K562 (cell line): Measurements from ENCODE around the gene ALK. TPM values are rescaled to one million over a fixed set of nuclear protein-coding genes. Genes with fewer than 3 reads are reported as not detected.

Source experiments
- ATAC-seq: fragments of 200-7000 bp; cut with Tn5 transposase; 3 replicates; pipeline ENCODE4 v1.9.1; 2020; ENCODE audit warnings: moderate library complexity
- BruUV-seq: library from RNA; stranded (reverse); fragments of 400-500 nt; replicated peaks from 2 replicates; lab custom pipeline; 2021; lab: Mats Ljungman, UMichigan
- CTCF ChIA-PET: fragments of 300-600 bp; formaldehyde crosslinking; extraction: SDS; loops from one replicate; lab custom pipeline; 2021; ENCODE audit warnings: low intra/inter-chr PET ratio; lab: Yijun Ruan, JAX
- POLR2A ChIA-PET: fragments of 300-600, 350-650 bp; sonication (Branson Sonifier 250); formaldehyde crosslinking; extraction: SDS; loops from one replicate; lab custom pipeline; 2021; ENCODE audit warnings: antibody characterized with exemption, inconsistent platforms; lab: Yijun Ruan, JAX
- DNase-seq, 4 experiments: peaks; one replicate each; pipeline versions ENCODE4 v3.0.0 to v3.0.0-alpha.2; 2011 to 2018; ENCODE audit warnings: low spot score in 3 of 4, mixed read lengths in 3 of 4; ENCODE audit errors: extremely low read depth in 1 of 4
- FAIRE-seq: peaks from 2 replicates; lab custom pipeline; 2011; peaks lifted over from hg19 to GRCh38; lab: Jason Lieb, UNC
- H2AFZ ChIP-seq: 2 replicates; pipeline ENCODE4 v1.6.0; 2011; ENCODE audit warnings: low read depth, low read length, control low read depth, inconsistent platforms
- H3K27ac ChIP-seq: fragments of 200-600 bp; 3 replicates; pipeline ENCODE4 v1.8.0; 2011; ENCODE audit warnings: low read depth, mild to moderate bottlenecking, control low read depth, inconsistent platforms, low read length, moderate library complexity, mixed read lengths; ENCODE audit errors: extremely low read depth
- H3K27me3 ChIP-seq, 2 experiments: fragments of 300-600 bp in 1 of 2; 2 replicates in 1 of 2; 3 replicates in 1 of 2; pipeline versions ENCODE4 v1.6.0 to v1.8.0; 2011; ENCODE audit warnings: inconsistent platforms in 2 of 2, low read length in 2 of 2, mild to moderate bottlenecking in 1 of 2, mixed read lengths in 1 of 2, moderate library complexity in 1 of 2; ENCODE audit not compliant: control insufficient read depth in 2 of 2, insufficient read depth in 2 of 2
- H3K36me3 ChIP-seq: fragments of 300-600 bp; 3 replicates; pipeline ENCODE4 v1.8.0; 2011; ENCODE audit warnings: mild to moderate bottlenecking, low read length, inconsistent platforms; ENCODE audit not compliant: control insufficient read depth, insufficient read depth
- H3K4me1 ChIP-seq, 2 experiments: fragments of 200-600 bp in 1 of 2; replicated peaks in 1 of 2; 2 replicates in 1 of 2; 3 replicates in 1 of 2; pipeline versions ENCODE4 v1.5.1 to v1.8.0; 2011; ENCODE audit warnings: inconsistent platforms in 2 of 2, low read length in 2 of 2, mild to moderate bottlenecking in 1 of 2, mixed read lengths in 1 of 2, moderate library complexity in 1 of 2; ENCODE audit not compliant: control insufficient read depth in 2 of 2, insufficient read depth in 2 of 2
- H3K4me2 ChIP-seq: 2 replicates; pipeline ENCODE4 v1.6.1; 2011; ENCODE audit warnings: low read length, control low read depth, inconsistent platforms, mixed read lengths; ENCODE audit not compliant: insufficient read depth
- H3K4me3 ChIP-seq: fragments of 200-600 bp; sonication (generic), shearing (Covaris generic); 2 replicates; pipeline ENCODE4 v1.5.1; 2016; ENCODE audit warnings: control low read depth, inconsistent platforms
- H3K79me2 ChIP-seq: fragments of 200-600 bp; 3 replicates; pipeline ENCODE4 v1.8.0; 2011; ENCODE audit warnings: low read length, inconsistent platforms; ENCODE audit not compliant: control insufficient read depth, insufficient read depth
- H3K9ac ChIP-seq, 2 experiments: 2 replicates each; pipeline versions ENCODE4 v1.6.0 to v1.6.1; 2011; ENCODE audit warnings: low read depth in 2 of 2, low read length in 2 of 2, control low read depth in 1 of 2, inconsistent platforms in 1 of 2, mild to moderate bottlenecking in 1 of 2, mixed read lengths in 1 of 2; ENCODE audit not compliant: insufficient read depth in 1 of 2
- H3K9me1 ChIP-seq: one replicate; pipeline ENCODE4 v1.6.0; 2011; ENCODE audit warnings: inconsistent platforms, mild to moderate bottlenecking, low read length, moderate library complexity; ENCODE audit not compliant: control insufficient read depth, insufficient read depth
- H3K9me3 ChIP-seq: replicated peaks from 2 replicates; pipeline ENCODE4 v1.5.1; 2011; ENCODE audit warnings: low read depth, low read length, inconsistent platforms; ENCODE audit not compliant: control insufficient read depth, insufficient read depth
- H4K20me1 ChIP-seq: replicated peaks from 2 replicates; pipeline ENCODE4 v1.6.1; 2011; ENCODE audit warnings: low read length, inconsistent platforms, mixed read lengths; ENCODE audit not compliant: control insufficient read depth, insufficient read depth
- ARID2 ChIP-seq: fragments of 450-650 bp; IDR thresholded peaks from 2 replicates; pipeline ENCODE4 v1.6.1; 2017; ENCODE audit warnings: antibody characterized with exemption, mild to moderate bottlenecking
- C11orf30 ChIP-seq: fragments of 450-650 bp; IDR thresholded peaks from 2 replicates; pipeline ENCODE4 v1.6.1; 2016; ENCODE audit warnings: low read depth, mild to moderate bottlenecking
- ESRRA ChIP-seq: fragments of 450-650 bp; IDR thresholded peaks from 2 replicates; pipeline ENCODE4 v1.6.1; 2014; ENCODE audit warnings: low read depth, mild to moderate bottlenecking, moderate library complexity, borderline replicate concordance
- KLF1 ChIP-seq: fragments of 450-650 bp; IDR thresholded peaks from 2 replicates; pipeline ENCODE4 v1.6.1; 2016; ENCODE audit warnings: missing genetic modification characterization, missing compliant biosample characterization
- MAFF ChIP-seq: IDR thresholded peaks from 2 replicates; pipeline ENCODE4 v1.6.1; 2012; ENCODE audit warnings: low read length, improper control_type of control experiment
- MAFG ChIP-seq: fragments of 450-650 bp; conservative IDR thresholded peaks from 2 replicates; pipeline ENCODE4 v1.6.1; 2016; ENCODE audit warnings: missing genetic modification characterization, missing compliant biosample characterization
- MAFK ChIP-seq: IDR thresholded peaks from 2 replicates; pipeline ENCODE4 v1.6.1; 2011; ENCODE audit warnings: low read length, improper control_type of control experiment
- NCOA1 ChIP-seq: fragments of 450-650 bp; IDR thresholded peaks from 2 replicates; pipeline ENCODE4 v1.6.1; 2016; ENCODE audit warnings: low read depth
- SIRT6 ChIP-seq: IDR thresholded peaks from one replicate; pipeline ENCODE4 v1.6.1; 2012; ENCODE audit warnings: low read depth, mild to moderate bottlenecking, control low read depth, inconsistent platforms, low read length, moderate library complexity
- ZNF316 ChIP-seq: fragments of 450-650 bp; IDR thresholded peaks from 2 replicates; pipeline ENCODE4 v1.6.1; 2016
- WGBS: fragments of 100-300 bp; shearing (Covaris generic); methylation state at CpG from one replicate; pipeline ENCODE4 v1.1.6; 2016; ENCODE audit warnings: low coverage, mixed read lengths; ENCODE audit not compliant: insufficient coverage; ENCODE audit errors: missing lambda C conversion rate; 5-methylcytosine and 5-hydroxymethylcytosine counted together
- in situ Hi-C: fragments of 300-500 bp; cut with MboI; formaldehyde crosslinking; loops from 4 replicates; pipeline ENCODE4 v1.15.0; 2018; ENCODE audit warnings: inconsistent platforms, mixed read lengths
- intact Hi-C: fragments of 100-400 bp; cut with micrococcal nuclease; formaldehyde crosslinking; loops from 2 replicates; pipeline ENCODE4 v1.14.2; 2022
- polyA plus RNA-seq, 8 experiments: library from polyadenylated mRNA; depleted of rRNA in 4 of 8; stranded (reverse) in 5 of 8; unstranded in 3 of 8; fragments of >200 nt; fragmentation: Nextera tagmentation in 2 of 8; fragmentation: Illumina TruSeq in 1 of 8; extraction: Ambion mirVana in 2 of 8; extraction: Trizol in 1 of 8; gene quantifications; 2 replicates each; pipeline versions ENCODE4 v1.2.1 to v1.2.3, GENCODE V29; 2011 to 2014; ENCODE audit warnings: inconsistent platforms in 1 of 8, missing spikeins in 1 of 8
- total RNA-seq, 7 experiments: library from RNA; depleted of rRNA in 6 of 7; stranded (reverse); fragments of >200 nt in 6 of 7; fragmentation: Illumina TruSeq in 2 of 7; extraction: Trizol in 2 of 7; gene quantifications; 2 replicates each; pipeline versions ENCODE4 v1.2.1 to v1.2.3, GENCODE V29; 2011 to 2021; ENCODE audit warnings: low replicate concordance in 1 of 7
- TF ChIP-seq, protein P1 (sequence below): fragments of 450-650 bp; formaldehyde crosslinking; IDR thresholded peaks from 2 replicates; pipeline ENCODE4 v1.4.0; 2020; ENCODE audit warnings: mild to moderate bottlenecking, moderate library complexity
- TF ChIP-seq, protein P2 (sequence below), 3 experiments: fragments of 200-800 bp in 1 of 3; fragments of 250-450 bp in 1 of 3; fragments of 450-650 bp in 1 of 3; sonication (Bioruptor Pico) in 1 of 3; sonication (Bioruptor generic) in 1 of 3; formaldehyde crosslinking in 1 of 3; IDR thresholded peaks; 2 replicates each; pipeline versions ENCODE4 v1.6.1 to v1.8.0; 2016 to 2022; ENCODE audit warnings: mild to moderate bottlenecking in 2 of 3, missing genetic modification characterization in 2 of 3, missing compliant biosample characterization in 1 of 3, moderate library complexity in 1 of 3
- TF ChIP-seq, protein P3 (sequence below), 2 experiments: IDR thresholded peaks in 1 of 2; conservative IDR thresholded peaks in 1 of 2; 2 replicates each; pipeline ENCODE4 v1.6.1; 2016; ENCODE audit warnings: low read depth in 2 of 2, mild to moderate bottlenecking in 1 of 2, missing compliant biosample characterization in 1 of 2, missing genetic modification characterization in 1 of 2, moderate library complexity in 1 of 2

Gene ALK
- total and polyA plus RNA-seq, 9 of the 15 experiments (the other 6 are each of a cell fraction or from before 2014, with no cell fraction given) = not detected

GRCh38 chr2:29742656-29743055, 178.7 kb downstream of the ALK start (continued):
- TF ChIP-seq, protein P1, sequence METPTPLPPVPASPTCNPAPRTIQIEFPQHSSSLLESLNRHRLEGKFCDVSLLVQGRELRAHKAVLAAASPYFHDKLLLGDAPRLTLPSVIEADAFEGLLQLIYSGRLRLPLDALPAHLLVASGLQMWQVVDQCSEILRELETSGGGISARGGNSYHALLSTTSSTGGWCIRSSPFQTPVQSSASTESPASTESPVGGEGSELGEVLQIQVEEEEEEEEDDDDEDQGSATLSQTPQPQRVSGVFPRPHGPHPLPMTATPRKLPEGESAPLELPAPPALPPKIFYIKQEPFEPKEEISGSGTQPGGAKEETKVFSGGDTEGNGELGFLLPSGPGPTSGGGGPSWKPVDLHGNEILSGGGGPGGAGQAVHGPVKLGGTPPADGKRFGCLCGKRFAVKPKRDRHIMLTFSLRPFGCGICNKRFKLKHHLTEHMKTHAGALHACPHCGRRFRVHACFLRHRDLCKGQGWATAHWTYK (CRISPR knock-in tag) = no peak

GRCh38 chr2:29741132-29741531, 180.3 kb downstream of the ALK start:
- Histone ChIP-seq H3K79me2 (no peaks in the 10 kb centered on the region), H3K9ac (no peak overlapping the region), H3K9me3 (no peaks in the 10 kb centered on the region), H3K4me1 (no peaks in the 10 kb centered on the region), H4K20me1 (no peaks in the 10 kb centered on the region), H3K9me1 (no peaks in the 10 kb centered on the region), H3K27me3 (no peaks in the 10 kb centered on the region), H3K4me2 (no peak overlapping the region), H3K36me3 (no peaks in the 10 kb centered on the region), H3K4me3 (no peak overlapping the region), H3K27ac (no peak overlapping the region), H2AFZ (no peak overlapping the region)
- 3% methylated on average over 4 of the region's 4 CpGs for WGBS
- ChIA-PET CTCF (no interaction called here), POLR2A (no interaction called here)
- in situ Hi-C loops (no loop called here), intact Hi-C loops (no loop called here)
- DNase-seq = no peak
- no peak for FAIRE-seq
- TF ChIP-seq ESRRA (no peak), ARID2 (no peak), KLF1 (no peak), C11orf30 (peak; percentile 72), MAFG (tag) (peak; percentile 70), ZNF316 (peak; percentile 81), MAFF (peak; percentile 74), SIRT6 (no peak), NCOA1 (no peak), MAFK (peak; percentile 71)
- TF ChIP-seq, protein P2, sequence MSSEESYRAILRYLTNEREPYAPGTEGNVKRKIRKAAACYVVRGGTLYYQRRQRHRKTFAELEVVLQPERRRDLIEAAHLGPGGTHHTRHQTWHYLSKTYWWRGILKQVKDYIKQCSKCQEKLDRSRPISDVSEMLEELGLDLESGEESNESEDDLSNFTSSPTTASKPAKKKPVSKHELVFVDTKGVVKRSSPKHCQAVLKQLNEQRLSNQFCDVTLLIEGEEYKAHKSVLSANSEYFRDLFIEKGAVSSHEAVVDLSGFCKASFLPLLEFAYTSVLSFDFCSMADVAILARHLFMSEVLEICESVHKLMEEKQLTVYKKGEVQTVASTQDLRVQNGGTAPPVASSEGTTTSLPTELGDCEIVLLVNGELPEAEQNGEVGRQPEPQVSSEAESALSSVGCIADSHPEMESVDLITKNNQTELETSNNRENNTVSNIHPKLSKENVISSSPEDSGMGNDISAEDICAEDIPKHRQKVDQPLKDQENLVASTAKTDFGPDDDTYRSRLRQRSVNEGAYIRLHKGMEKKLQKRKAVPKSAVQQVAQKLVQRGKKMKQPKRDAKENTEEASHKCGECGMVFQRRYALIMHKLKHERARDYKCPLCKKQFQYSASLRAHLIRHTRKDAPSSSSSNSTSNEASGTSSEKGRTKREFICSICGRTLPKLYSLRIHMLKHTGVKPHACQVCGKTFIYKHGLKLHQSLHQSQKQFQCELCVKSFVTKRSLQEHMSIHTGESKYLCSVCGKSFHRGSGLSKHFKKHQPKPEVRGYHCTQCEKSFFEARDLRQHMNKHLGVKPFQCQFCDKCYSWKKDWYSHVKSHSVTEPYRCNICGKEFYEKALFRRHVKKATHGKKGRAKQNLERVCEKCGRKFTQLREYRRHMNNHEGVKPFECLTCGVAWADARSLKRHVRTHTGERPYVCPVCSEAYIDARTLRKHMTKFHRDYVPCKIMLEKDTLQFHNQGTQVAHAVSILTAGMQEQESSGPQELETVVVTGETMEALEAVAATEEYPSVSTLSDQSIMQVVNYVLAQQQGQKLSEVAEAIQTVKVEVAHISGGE (CRISPR knock-in tag; IDR thresholded peaks at IDR 0.05) = no peak
- TF ChIP-seq, protein P3, sequence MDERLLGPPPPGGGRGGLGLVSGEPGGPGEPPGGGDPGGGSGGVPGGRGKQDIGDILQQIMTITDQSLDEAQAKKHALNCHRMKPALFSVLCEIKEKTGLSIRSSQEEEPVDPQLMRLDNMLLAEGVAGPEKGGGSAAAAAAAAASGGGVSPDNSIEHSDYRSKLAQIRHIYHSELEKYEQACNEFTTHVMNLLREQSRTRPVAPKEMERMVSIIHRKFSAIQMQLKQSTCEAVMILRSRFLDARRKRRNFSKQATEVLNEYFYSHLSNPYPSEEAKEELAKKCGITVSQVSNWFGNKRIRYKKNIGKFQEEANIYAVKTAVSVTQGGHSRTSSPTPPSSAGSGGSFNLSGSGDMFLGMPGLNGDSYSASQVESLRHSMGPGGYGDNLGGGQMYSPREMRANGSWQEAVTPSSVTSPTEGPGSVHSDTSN (CRISPR knock-in tag; IDR thresholded peaks at IDR 0.05; ENCODE audit: low read depth) = no peak
- TF ChIP-seq, protein P3 (tag; conservative IDR thresholded peaks at IDR 0.05; ENCODE audit: low read depth) = no peak
- no peak for ATAC-seq
- BruUV-seq = no TSS peak
